Measurements from ENCODE around the gene CRK.

The CRK gene

DNA sequence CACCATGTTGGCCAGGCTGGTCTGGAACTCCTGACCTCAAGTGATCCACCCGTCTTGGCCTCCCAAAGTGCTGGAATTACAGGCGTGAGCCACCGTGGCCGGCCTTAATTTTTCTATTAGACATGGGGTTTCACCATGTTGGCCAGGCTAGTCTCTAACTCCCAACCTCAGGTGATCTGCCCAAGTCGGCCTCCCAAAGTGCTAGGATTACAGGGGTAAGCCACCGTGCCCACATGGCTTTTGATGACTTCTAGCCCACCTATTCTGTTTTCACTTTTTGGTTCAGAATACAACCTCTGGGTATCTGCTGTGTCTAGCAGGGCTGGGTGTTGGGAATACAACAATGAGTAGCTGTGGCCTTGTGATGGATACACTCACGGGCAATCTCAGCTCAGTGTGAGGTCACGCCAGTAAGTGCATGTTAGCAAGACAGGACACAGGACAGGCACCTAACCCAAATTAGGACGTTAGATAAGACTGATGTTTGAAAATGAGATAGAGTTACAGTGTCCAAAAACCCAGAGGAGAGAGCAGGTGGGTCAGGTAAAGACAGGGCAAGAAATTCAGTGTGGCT, 41.9 kb downstream of the CRK start:
- Histone ChIP-seq H3F3A (ENCODE audit: low read depth) (no peaks in the 10 kb centered on the region), H3K9ac (ENCODE audit: low read depth, low read length, poor library complexity, severe bottlenecking) (no peak overlapping the region)

GRCh38 chr17:1413281-1413791, 42.7 kb downstream of the CRK start:
- Histone ChIP-seq H3K36me3 (ENCODE audit: insufficient read depth, low read length) (no peaks in the 10 kb centered on the region), H4K20me1 (ENCODE audit: insufficient read depth, low read length, poor library complexity, severe bottlenecking) (no peaks in the 10 kb centered on the region), H3K4me1 (ENCODE audit: insufficient read depth, low read length, poor library complexity, severe bottlenecking) (peaks cover 4% of the 10 kb centered on the region), H3K9ac (ENCODE audit: low read depth, low read length, poor library complexity, severe bottlenecking) (no peak overlapping the region), H3K79me2 (ENCODE audit: insufficient read depth, low read length) (no peaks in the 10 kb centered on the region), H3K9me3 (ENCODE audit: insufficient read depth, low read depth, low read length) (no peaks in the 10 kb centered on the region), H3K27me3 (ENCODE audit: insufficient read depth, low read length, poor library complexity, severe bottlenecking) (no peaks in the 10 kb centered on the region), H3K4me2 (ENCODE audit: low read depth, low read length, poor library complexity, severe bottlenecking) (no peak overlapping the region), H3F3A (ENCODE audit: low read depth) (no peaks in the 10 kb centered on the region), H2AFZ (ENCODE audit: low read length) (no peak overlapping the region), H3K4me3 (ENCODE audit: low read length, poor library complexity, severe bottlenecking) (no peak overlapping the region), H3K9me2 (replicated peaks; ENCODE audit: low read depth, low read length) (no peaks in the 10 kb centered on the region)
- TF ChIP-seq, protein P1, sequence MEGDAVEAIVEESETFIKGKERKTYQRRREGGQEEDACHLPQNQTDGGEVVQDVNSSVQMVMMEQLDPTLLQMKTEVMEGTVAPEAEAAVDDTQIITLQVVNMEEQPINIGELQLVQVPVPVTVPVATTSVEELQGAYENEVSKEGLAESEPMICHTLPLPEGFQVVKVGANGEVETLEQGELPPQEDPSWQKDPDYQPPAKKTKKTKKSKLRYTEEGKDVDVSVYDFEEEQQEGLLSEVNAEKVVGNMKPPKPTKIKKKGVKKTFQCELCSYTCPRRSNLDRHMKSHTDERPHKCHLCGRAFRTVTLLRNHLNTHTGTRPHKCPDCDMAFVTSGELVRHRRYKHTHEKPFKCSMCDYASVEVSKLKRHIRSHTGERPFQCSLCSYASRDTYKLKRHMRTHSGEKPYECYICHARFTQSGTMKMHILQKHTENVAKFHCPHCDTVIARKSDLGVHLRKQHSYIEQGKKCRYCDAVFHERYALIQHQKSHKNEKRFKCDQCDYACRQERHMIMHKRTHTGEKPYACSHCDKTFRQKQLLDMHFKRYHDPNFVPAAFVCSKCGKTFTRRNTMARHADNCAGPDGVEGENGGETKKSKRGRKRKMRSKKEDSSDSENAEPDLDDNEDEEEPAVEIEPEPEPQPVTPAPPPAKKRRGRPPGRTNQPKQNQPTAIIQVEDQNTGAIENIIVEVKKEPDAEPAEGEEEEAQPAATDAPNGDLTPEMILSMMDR (conservative IDR thresholded peaks at IDR 0.05; ENCODE audit: low read length) = no peak
- TF ChIP-seq EZH2phosphoT487 (IDR thresholded peaks at IDR 0.05; ENCODE audit: borderline replicate concordance) = no peak

More for the DNA sequence above, 41.9 kb downstream of the CRK start:
- Histone ChIP-seq H3K36me3 (ENCODE audit: insufficient read depth, low read length) (no peaks in the 10 kb centered on the region), H3K27me3 (ENCODE audit: insufficient read depth, low read length, poor library complexity, severe bottlenecking) (no peaks in the 10 kb centered on the region), H3K4me1 (ENCODE audit: insufficient read depth, low read length, poor library complexity, severe bottlenecking) (peaks cover 4% of the 10 kb centered on the region), H3K4me3 (ENCODE audit: low read length, poor library complexity, severe bottlenecking) (no peak overlapping the region), H2AFZ (ENCODE audit: low read length) (no peak overlapping the region), H3K4me2 (ENCODE audit: low read depth, low read length, poor library complexity, severe bottlenecking) (no peak overlapping the region), H3K9me3 (ENCODE audit: insufficient read depth, low read depth, low read length) (no peaks in the 10 kb centered on the region), H4K20me1 (ENCODE audit: insufficient read depth, low read length, poor library complexity, severe bottlenecking) (no peaks in the 10 kb centered on the region), H3K9me2 (replicated peaks; ENCODE audit: low read depth, low read length) (no peaks in the 10 kb centered on the region), H3K79me2 (ENCODE audit: insufficient read depth, low read length) (no peaks in the 10 kb centered on the region)
- no peak for TF ChIP-seq EZH2phosphoT487 (IDR thresholded peaks at IDR 0.05; ENCODE audit: borderline replicate concordance)
- TF ChIP-seq, protein P1 (conservative IDR thresholded peaks at IDR 0.05; ENCODE audit: low read length) = no peak

DNA sequence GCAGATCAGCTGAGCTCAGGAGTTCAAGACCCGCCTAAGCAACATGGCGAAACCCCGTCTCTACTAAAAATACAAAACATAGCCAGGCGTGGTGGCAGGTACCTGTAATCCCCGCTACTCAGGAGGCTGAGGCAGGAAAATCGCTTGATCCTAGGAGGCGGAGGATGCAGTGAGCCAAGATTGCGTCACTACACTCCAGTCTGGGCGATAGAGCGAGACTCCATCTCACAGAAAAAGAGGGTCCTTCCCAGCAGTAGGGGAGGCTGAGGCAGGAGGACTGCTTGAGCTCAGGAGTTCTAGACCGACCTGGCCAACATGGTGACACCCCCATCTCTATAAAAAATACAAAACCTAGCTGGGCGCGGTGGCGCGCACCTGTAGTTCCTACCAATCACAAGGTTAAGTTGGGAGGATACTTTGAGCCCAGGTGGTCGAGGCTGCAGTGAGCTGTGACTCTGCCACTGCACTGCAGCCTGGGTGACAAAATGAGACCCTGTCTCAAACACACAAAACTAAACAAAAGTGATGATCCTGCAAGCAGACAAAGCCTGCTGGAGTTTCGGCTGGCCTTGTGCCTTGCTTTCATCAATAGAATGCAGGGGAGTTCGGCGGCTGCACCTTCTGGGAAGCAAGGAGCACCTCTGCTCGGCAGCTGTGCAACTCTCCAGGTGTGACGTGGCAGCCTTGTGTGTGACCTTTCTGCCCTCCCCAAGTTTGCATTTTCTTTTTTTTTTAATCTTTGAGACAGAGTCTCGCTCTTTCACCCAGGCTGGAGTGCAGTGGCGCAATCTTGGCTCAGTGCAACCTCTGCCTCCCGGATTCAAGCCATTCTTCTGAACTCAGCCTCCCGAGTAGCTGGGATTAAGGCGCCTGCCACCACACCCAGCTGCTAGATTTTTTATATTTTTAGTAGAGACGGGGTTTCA, 43.6 kb downstream of the CRK start:
- Histone ChIP-seq H3K9me3 (ENCODE audit: insufficient read depth, low read depth, low read length) (no peaks in the 10 kb centered on the region), H3K4me2 (ENCODE audit: low read depth, low read length, poor library complexity, severe bottlenecking) (no peak overlapping the region), H4K20me1 (ENCODE audit: insufficient read depth, low read length, poor library complexity, severe bottlenecking) (no peaks in the 10 kb centered on the region), H3K4me1 (ENCODE audit: insufficient read depth, low read length, poor library complexity, severe bottlenecking) (peaks cover 4% of the 10 kb centered on the region), H3K27me3 (ENCODE audit: insufficient read depth, low read length, poor library complexity, severe bottlenecking) (no peaks in the 10 kb centered on the region), H2AFZ (ENCODE audit: low read length) (no peak overlapping the region), H3K9ac (ENCODE audit: low read depth, low read length, poor library complexity, severe bottlenecking) (no peak overlapping the region), H3F3A (ENCODE audit: low read depth) (no peaks in the 10 kb centered on the region), H3K9me2 (replicated peaks; ENCODE audit: low read depth, low read length) (no peaks in the 10 kb centered on the region), H3K36me3 (ENCODE audit: insufficient read depth, low read length) (no peaks in the 10 kb centered on the region), H3K4me3 (ENCODE audit: low read length, poor library complexity, severe bottlenecking) (no peak overlapping the region), H3K79me2 (ENCODE audit: insufficient read depth, low read length) (no peaks in the 10 kb centered on the region)
- TF ChIP-seq EZH2phosphoT487 (IDR thresholded peaks at IDR 0.05; ENCODE audit: borderline replicate concordance) = no peak
- TF ChIP-seq, protein P1 (conservative IDR thresholded peaks at IDR 0.05; ENCODE audit: low read length) = no peak

Data from Loucy (cell line).